Stimulated activated effector memory CD8-positive, alpha-beta T cell treated with anti-CD3 and anti-CD28 coated beads, Interleukin-12 subunit alpha, Interleukin-12 subunit beta, amount 100 ng/mL, for 72 hours (primary cell): ENCODE measurements around the gene CACNG1.
"Not testable (repeated sequence)": the region's sequence is repeated elsewhere in the genome, so short reads cannot be mapped to it uniquely, and the experiment has no call there.

Source experiments
- ATAC-seq: fragments of 150-1000 bp; cut with Tn5 transposase; 2 replicates; pipeline ENCODE4 v1.10.0; 2021
- DNase-seq, 2 donors: peaks; one replicate each; pipeline ENCODE4 v3.0.0; 2021 to 2022; ENCODE audit warnings: low spot score in 2 of 2
- H3K27ac Mint-ChIP-seq: one replicate; pipeline ENCODE4 v1.8.0; 2022; ENCODE audit warnings: mild to moderate bottlenecking, mixed read lengths
- H3K36me3 Mint-ChIP-seq: one replicate; pipeline ENCODE4 v1.8.0; 2022; ENCODE audit warnings: mild to moderate bottlenecking, mixed read lengths
- H3K4me1 Mint-ChIP-seq: one replicate; pipeline ENCODE4 v1.8.0; 2022; ENCODE audit warnings: mixed read lengths
- H3K4me3 Mint-ChIP-seq: one replicate; pipeline ENCODE4 v1.8.0; 2022; ENCODE audit warnings: mild to moderate bottlenecking, mixed read lengths
- H3K9me3 Mint-ChIP-seq: one replicate; pipeline ENCODE4 v1.8.0; 2022; ENCODE audit warnings: mixed read lengths

The CACNG1 gene

GRCh38 chr17:67040652-67041051, 3.7 kb upstream of the CACNG1 start:
- peaks cover 2% of the 10 kb centered on the region for H3K4me1 Mint-ChIP-seq
- H3K27ac Mint-ChIP-seq: no peak overlapping the region
- ATAC-seq (no peak), DNase-seq (no peak)
- H3K4me3 Mint-ChIP-seq: no peak overlapping the region
- no peaks in the 10 kb centered on the region for H3K36me3 Mint-ChIP-seq
- no peaks in the 10 kb centered on the region for H3K9me3 Mint-ChIP-seq

DNA sequence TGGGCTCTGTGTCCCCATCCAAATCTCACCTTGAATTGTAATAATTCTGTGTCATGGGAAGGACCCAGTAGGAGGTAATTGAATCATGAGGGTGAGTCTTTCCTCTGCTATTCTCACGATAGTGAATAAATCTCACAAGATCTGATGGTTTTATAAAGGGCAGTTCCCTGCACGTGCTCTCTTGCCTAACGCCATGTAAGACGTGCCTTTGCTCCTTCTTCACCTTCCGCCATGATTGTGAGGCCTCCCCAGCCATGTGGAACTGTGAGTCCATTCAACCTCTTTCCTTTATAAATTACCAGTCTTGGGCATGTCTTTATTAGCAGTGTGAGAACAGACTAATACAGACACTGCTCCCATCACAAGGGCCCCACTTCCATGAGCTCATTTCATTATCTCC, 3.2 kb upstream of the CACNG1 start:
- ATAC-seq, H3K36me3 Mint-ChIP-seq, DNase-seq, H3K4me3 Mint-ChIP-seq, H3K4me1 Mint-ChIP-seq, H3K9me3 Mint-ChIP-seq, H3K27ac Mint-ChIP-seq: not testable (repeated sequence)

DNA sequence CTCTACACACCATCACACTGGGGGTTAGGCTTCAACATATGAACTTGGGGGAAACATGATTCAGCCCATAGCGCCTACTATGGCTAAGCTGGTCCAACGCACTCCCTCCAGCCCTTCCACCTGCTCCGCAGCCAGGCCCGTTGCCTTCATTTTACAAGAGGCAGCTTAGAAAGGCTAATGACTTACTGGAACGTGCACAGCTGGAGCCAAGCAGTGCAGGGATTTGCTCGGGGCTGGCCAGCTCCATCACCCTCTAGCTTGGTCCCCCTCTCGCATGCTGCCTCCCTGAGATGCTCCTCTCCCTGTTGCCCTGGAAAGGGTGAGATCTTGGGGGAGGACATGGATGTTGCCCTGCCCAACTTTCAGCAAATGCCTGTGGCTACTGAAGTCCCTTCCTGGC, 2.8 kb upstream of the CACNG1 start:
- Mint-ChIP-seq H3K36me3 (no peaks in the 10 kb centered on the region), H3K27ac (no peak overlapping the region), H3K4me1 (no peaks in the 10 kb centered on the region), H3K4me3 (no peak overlapping the region), H3K9me3 (no peaks in the 10 kb centered on the region)
- DNase-seq (no peak), ATAC-seq (no peak)

GRCh38 chr17:67041941-67042899, 2.1 kb upstream of the CACNG1 start:
- H3K36me3 Mint-ChIP-seq: no peaks in the 10 kb centered on the region
- H3K4me3 Mint-ChIP-seq: no peak overlapping the region
- ATAC-seq (no peak), DNase-seq (no peak)
- no peak overlapping the region for H3K27ac Mint-ChIP-seq
- no peaks in the 10 kb centered on the region for H3K9me3 Mint-ChIP-seq
- H3K4me1 Mint-ChIP-seq: no peaks in the 10 kb centered on the region

DNA sequence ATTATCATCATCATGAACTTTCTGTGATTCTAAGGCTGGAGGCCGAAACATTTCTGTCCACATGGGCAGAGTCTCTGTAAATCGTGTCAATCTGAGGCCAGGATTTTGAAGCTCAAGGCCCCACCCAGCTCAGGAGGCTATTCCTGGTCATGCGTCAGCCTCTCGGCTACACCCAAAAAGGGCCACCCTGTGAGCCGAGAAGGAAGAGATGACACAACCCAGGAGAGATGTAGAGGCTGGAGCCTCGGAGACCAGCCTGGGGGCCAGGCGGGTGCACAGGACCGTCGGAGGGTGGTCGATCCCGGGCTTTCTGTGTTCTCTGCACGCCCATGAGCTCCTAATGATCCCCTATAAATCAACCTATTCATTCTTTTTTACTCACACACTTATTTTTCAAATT, 1.1 kb upstream of the CACNG1 start:
- Mint-ChIP-seq H3K36me3 (no peaks in the 10 kb centered on the region), H3K27ac (no peak overlapping the region), H3K4me1 (no peaks in the 10 kb centered on the region), H3K9me3 (peaks cover 1% of the 10 kb centered on the region), H3K4me3 (no peak overlapping the region)
- ATAC-seq (no peak), DNase-seq (no peak)

DNA sequence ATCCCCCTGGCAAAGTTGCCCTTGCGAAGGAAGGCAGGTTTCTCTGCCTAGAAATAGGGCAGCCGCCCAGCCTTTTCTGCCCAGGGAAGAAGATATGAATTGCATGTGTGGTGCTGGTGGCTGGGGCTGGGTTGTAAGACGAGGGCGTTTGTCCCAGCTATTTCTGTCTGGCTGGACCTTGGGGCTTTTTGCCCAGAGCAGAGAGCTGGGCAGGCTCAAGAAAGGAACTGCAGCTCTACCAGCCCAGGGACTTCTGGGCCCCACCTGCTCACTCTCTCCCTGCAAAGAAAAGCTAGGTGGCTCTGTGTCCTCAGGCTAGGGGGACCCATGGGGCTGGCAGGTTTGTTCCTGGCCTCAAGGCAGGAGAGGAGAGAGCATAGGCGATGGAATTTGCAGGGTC, 586 bp downstream of the CACNG1 start:
- ATAC-seq (no peak), DNase-seq (no peak)
- Mint-ChIP-seq H3K4me1 (no peaks in the 10 kb centered on the region), H3K27ac (no peak overlapping the region), H3K9me3 (peaks cover 9% of the 10 kb centered on the region), H3K36me3 (no peaks in the 10 kb centered on the region), H3K4me3 (no peak overlapping the region)

DNA sequence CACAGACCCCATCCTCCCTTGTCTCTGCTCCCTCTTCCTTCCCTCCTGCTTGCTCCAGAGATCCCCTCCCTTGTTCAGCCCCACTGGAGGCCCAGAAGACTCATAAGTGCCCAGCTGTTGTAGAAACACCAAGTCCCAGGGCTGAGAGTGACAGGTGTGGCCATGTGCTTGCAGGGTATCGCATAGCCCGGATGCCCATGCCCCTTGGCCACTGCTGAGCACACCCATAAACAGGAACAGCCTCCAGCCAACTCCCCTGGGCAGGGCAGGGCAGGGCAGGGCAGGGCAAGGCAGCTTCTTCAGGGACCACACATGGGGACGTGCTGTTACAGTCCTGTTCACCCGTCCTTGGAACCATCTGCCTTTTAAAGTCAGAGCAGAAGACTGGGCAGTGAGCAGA, 2.0 kb downstream of the CACNG1 start:
- Mint-ChIP-seq H3K9me3 (peaks cover 9% of the 10 kb centered on the region), H3K4me1 (no peaks in the 10 kb centered on the region), H3K27ac (no peak overlapping the region), H3K4me3 (no peak overlapping the region), H3K36me3 (no peaks in the 10 kb centered on the region)
- ATAC-seq: no peak
- no peak for DNase-seq

DNA sequence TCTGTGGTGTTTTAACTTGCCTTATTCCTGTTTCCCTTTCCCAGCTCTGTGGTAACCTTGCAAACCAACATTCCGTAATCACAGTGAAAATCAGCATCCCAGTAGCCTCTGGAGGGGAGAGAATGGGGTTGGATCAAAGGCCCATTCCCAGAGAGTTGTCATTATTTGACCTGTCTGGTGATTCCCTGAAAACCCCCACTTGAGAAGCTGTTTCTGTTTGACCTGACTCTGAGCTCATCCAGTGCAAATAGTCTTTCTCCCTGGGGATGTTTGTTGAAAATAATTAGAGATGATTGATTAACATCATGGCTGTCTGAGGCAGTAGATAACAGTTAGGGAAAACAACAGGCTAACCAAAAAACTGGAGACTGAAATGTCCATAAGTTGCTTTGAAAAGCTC, 3.0 kb downstream of the CACNG1 start:
- H3K27ac Mint-ChIP-seq: no peak overlapping the region
- ATAC-seq: no peak
- peaks cover 9% of the 10 kb centered on the region for H3K9me3 Mint-ChIP-seq
- no peaks in the 10 kb centered on the region for H3K36me3 Mint-ChIP-seq
- DNase-seq: no peak
- H3K4me3 Mint-ChIP-seq: no peak overlapping the region
- no peaks in the 10 kb centered on the region for H3K4me1 Mint-ChIP-seq

GRCh38 chr17:67049025-67049739, 4.8 kb downstream of the CACNG1 start:
- no peak for DNase-seq
- Mint-ChIP-seq H3K27ac (no peak overlapping the region), H3K4me1 (no peaks in the 10 kb centered on the region), H3K36me3 (no peaks in the 10 kb centered on the region), H3K9me3 (peaks cover 9% of the 10 kb centered on the region), H3K4me3 (no peak overlapping the region)
- ATAC-seq: no peak

DNA sequence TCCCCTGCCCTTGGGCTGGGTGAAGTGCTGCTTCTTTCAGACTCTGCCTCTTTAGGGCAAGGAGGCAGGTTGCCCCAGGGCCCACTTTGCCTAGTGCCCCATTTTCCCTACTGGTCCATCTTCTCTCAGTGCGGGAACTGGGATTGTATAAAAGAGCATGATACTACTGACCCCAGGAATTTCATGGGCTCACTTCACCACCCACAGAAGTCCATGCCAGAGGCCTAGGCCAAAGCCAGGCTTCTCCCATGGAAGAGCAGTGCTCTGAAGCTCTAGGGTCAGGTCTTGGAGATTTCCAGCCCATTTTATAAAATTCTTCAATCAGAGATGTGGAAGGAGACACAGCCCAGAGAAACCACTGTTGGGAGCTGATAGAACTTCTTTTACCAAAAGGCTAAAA, 5.7 kb downstream of the CACNG1 start:
- no peaks in the 10 kb centered on the region for H3K4me1 Mint-ChIP-seq
- H3K36me3 Mint-ChIP-seq: no peaks in the 10 kb centered on the region
- H3K4me3 Mint-ChIP-seq: no peak overlapping the region
- H3K9me3 Mint-ChIP-seq: peaks cover 9% of the 10 kb centered on the region
- DNase-seq: no peak
- H3K27ac Mint-ChIP-seq: no peak overlapping the region
- ATAC-seq: no peak

GRCh38 chr17:67050471-67051154, 6.3 kb downstream of the CACNG1 start:
- H3K27ac Mint-ChIP-seq: no peak overlapping the region
- no peak for ATAC-seq

GRCh38 chr17:67051155-67051538, 6.8 kb downstream of the CACNG1 start:
- ATAC-seq (no peak), DNase-seq (no peak)
- no peaks in the 10 kb centered on the region for H3K36me3 Mint-ChIP-seq
- H3K27ac Mint-ChIP-seq: no peak overlapping the region
- no peak overlapping the region for H3K4me3 Mint-ChIP-seq
- H3K4me1 Mint-ChIP-seq: no peaks in the 10 kb centered on the region
- H3K9me3 Mint-ChIP-seq: peaks cover 9% of the 10 kb centered on the region

More at GRCh38 chr17:67050471-67051154, 6.3 kb downstream of the CACNG1 start:
- Mint-ChIP-seq H3K4me1 (no peaks in the 10 kb centered on the region), H3K9me3 (peaks cover 9% of the 10 kb centered on the region), H3K36me3 (no peaks in the 10 kb centered on the region), H3K4me3 (no peak overlapping the region)
- DNase-seq: no peak

- H3K36me3 Mint-ChIP-seq: no peaks in the 10 kb centered on the region
- H3K4me3 Mint-ChIP-seq: no peak overlapping the region
- peaks cover 9% of the 10 kb centered on the region for H3K9me3 Mint-ChIP-seq
- H3K4me1 Mint-ChIP-seq: no peaks in the 10 kb centered on the region
- DNase-seq: no peak
- no peak for ATAC-seq
- no peak overlapping the region for H3K27ac Mint-ChIP-seq
These were observed 7.5 kb downstream of the CACNG1 start for GRCh38 chr17:67051837-67052236.

DNA sequence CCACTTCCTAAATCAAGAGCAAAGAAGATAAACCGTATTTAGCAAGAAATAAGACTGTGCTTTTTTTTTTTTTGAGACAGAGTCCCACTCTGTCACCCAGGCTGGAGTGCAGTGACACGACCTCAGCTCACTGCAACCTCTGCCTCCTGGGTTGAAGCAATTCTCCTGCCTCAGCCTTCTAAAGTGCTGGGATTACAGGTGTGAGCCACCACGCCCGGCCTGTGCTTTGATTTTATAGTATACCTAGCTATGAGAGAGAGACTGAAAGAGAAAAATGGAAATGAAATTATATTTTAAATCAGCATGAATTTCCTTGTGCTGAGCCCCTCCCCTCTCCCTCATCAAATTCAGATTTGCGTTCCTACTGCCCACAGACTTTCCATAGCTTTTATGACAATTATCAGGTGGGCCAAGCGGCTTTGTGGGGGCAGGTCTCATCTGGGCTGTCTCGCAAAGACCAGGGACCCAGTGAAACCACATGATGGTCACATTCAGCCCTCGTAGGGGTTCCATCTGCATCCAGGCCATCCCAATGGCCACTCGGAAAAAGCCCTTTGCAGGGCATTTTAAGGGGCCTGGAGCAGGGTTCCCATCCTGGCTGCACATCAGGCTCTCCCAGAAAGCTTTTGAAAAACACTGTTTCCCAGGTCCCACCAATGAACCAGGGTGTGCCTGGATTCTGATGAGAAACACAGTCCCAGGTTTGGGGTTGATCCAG, 8.5 kb downstream of the CACNG1 start:
- no peak for DNase-seq

DNA sequence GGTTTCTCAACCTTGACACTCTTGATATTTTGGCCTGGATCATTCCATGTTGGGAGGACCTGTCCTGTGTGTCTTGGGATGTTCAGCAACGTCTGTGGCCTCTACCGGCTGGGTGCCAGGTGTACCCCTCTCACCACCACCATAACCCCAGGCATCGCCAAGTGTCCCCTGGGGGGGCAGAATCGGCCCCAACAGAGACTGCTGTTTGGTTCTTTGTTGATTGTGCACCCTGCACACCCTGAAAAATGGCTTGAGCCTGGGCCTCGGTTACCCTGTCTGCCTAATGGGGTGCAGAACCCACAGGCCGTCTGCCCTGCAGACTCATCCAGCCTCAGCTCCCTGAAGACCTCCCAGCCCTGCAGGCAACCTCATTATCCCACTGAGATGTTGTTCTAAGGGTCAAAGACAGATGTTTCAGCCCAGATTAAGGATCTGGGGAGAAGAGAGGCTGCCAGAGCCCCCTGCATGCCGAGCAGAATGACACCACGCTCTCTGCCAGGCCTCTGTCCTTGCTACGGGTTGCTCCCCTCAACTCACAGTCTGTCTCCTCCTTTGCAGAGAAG, 9.2 kb downstream of the CACNG1 start:
- no peaks in the 10 kb centered on the region for H3K4me1 Mint-ChIP-seq
- DNase-seq (no peak), ATAC-seq (no peak)
- peaks cover 6% of the 10 kb centered on the region for H3K9me3 Mint-ChIP-seq
- no peak overlapping the region for H3K4me3 Mint-ChIP-seq
- H3K36me3 Mint-ChIP-seq: no peaks in the 10 kb centered on the region
- H3K27ac Mint-ChIP-seq: no peak overlapping the region

More for the DNA sequence above, 8.5 kb downstream of the CACNG1 start:
- ATAC-seq: no peak
- H3K4me1 Mint-ChIP-seq: no peaks in the 10 kb centered on the region
- H3K9me3 Mint-ChIP-seq: peaks cover 9% of the 10 kb centered on the region
- H3K27ac Mint-ChIP-seq: no peak overlapping the region
- H3K36me3 Mint-ChIP-seq: no peaks in the 10 kb centered on the region
- H3K4me3 Mint-ChIP-seq: no peak overlapping the region
